Esophagus squamous epithelium (tissue), 5 donors: Measurements from ENCODE around the gene HMCES. TPM values are rescaled to one million over a fixed set of nuclear protein-coding genes. Genes with fewer than 3 reads are reported as not detected.

Experiments
- DNase-seq: peaks from one replicate; lab custom pipeline; 2025; lab: John Stamatoyannopoulos, UW
- H3K27ac ChIP-seq, 4 donors: fragments of 200-600 bp; sonication (generic); one replicate each; pipeline ENCODE4 v1.5.1; 2016 to 2019; ENCODE audit warnings: mild to moderate bottlenecking in 1 of 4
- H3K27me3 ChIP-seq, 4 donors: fragments of 200-600 bp; sonication (generic); 1 replicate in 3 of 4; 2 replicates in 1 of 4; pipeline versions ENCODE4 v1.5.1 to v1.6.0; 2017 to 2021; ENCODE audit warnings: antibody characterized with exemption in 1 of 4
- H3K36me3 ChIP-seq, 3 donors: fragments of 200-600 bp; sonication (generic); one replicate each; pipeline ENCODE4 v1.5.1; 2016 to 2019
- H3K4me1 ChIP-seq, 3 donors: fragments of 200-600 bp; sonication (generic); one replicate each; pipeline ENCODE4 v1.5.1; 2017 to 2019
- H3K4me3 ChIP-seq, 4 donors: fragments of 200-600 bp; sonication (generic); 1 replicate in 3 of 4; 2 replicates in 1 of 4; pipeline ENCODE4 v1.5.1; 2016 to 2019; ENCODE audit warnings: mild to moderate bottlenecking in 2 of 4, moderate library complexity in 1 of 4
- H3K9me3 ChIP-seq, 3 donors: fragments of 200-600 bp; sonication (generic); one replicate each; pipeline ENCODE4 v1.5.1; 2016 to 2019
- POLR2A ChIP-seq, 4 donors: fragments of 450-650 bp; IDR thresholded peaks; one replicate each; pipeline ENCODE4 v1.6.1; 2017; ENCODE audit warnings: antibody characterized with exemption in 4 of 4, mild to moderate bottlenecking in 4 of 4, moderate library complexity in 3 of 4
- WGBS, 2 donors: methylation state at CpG; one replicate each; pipeline ENCODE4 v1.1.5; 2018; 5-methylcytosine and 5-hydroxymethylcytosine counted together
- intact Hi-C: fragments of 100-400 bp; cut with DNase I; formaldehyde crosslinking; loops from one replicate; pipeline ENCODE4 v1.15.0; 2022
- small RNA-seq, 4 donors: library from RNA; depleted of rRNA; stranded (forward); fragments of <200 nt; gene quantifications; one replicate each; pipeline ENCODE3, GENCODE V24; 2016
- total RNA-seq, 4 donors: library from RNA; depleted of rRNA; stranded (reverse); fragments of >200 nt; gene quantifications; one replicate each; pipeline ENCODE4 v1.1.0, GENCODE V29; 2016
- TF ChIP-seq, protein P1 (sequence below), 6 experiments: fragments of 450-650 bp in 4 of 6; fragments of 200-600 bp in 2 of 6; sonication (generic) in 2 of 6; IDR thresholded peaks; one replicate each; pipeline ENCODE4 v1.5.1; 2016 to 2019; ENCODE audit warnings: antibody characterized with exemption in 6 of 6, mild to moderate bottlenecking in 4 of 6, moderate library complexity in 4 of 6
- donor health status: DM: yes; HTN: yes; CAD: no.

HMCES gene
- total RNA-seq, 4 donors from 2014 or later = 24.2 to 32.7 (median 29.7) TPM

DNA sequence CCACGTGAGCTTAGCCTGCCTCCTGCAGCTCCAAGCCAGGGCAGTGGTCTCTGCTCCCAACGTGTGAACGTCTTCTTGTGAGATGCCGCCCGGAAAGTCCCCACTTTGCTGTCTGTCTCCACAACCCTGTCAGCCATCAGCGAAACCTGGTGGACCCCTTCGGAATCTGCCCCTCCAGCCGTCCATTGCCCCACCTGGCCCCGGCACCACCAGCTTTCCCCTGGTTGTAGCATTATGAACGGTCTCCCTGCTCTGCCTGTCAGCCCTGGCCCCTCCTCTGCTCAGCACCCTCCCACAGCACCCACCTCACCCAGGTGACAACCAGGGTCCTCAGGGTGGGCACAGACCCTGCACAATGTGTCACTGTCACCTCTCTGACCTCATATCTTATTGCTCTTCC is 71.1 kb downstream of the HMCES start:
- Histone ChIP-seq H3K27ac (peak overlapping the region in 2 of 4 donors; percentile 48 to 53), H3K27me3 (peaks cover 0 to 9% (median 0%) of the 10 kb centered on the region in 4 donors), H3K4me1 (peaks cover 0 to 30% (median 0%) of the 10 kb centered on the region in 3 donors), H3K4me3 (no peak overlapping the region), H3K9me3 (no peaks in the 10 kb centered on the region), H3K36me3 (no peaks in the 10 kb centered on the region)
- intact Hi-C loops = no loop called here
- WGBS, 2 donors = 86 to 90% methylated on average over 1 to 3 of the region's 10 CpGs
- no peak for DNase-seq
- TF ChIP-seq POLR2A (IDR thresholded peaks at IDR 0.05) = no peak
- TF ChIP-seq, protein P1, sequence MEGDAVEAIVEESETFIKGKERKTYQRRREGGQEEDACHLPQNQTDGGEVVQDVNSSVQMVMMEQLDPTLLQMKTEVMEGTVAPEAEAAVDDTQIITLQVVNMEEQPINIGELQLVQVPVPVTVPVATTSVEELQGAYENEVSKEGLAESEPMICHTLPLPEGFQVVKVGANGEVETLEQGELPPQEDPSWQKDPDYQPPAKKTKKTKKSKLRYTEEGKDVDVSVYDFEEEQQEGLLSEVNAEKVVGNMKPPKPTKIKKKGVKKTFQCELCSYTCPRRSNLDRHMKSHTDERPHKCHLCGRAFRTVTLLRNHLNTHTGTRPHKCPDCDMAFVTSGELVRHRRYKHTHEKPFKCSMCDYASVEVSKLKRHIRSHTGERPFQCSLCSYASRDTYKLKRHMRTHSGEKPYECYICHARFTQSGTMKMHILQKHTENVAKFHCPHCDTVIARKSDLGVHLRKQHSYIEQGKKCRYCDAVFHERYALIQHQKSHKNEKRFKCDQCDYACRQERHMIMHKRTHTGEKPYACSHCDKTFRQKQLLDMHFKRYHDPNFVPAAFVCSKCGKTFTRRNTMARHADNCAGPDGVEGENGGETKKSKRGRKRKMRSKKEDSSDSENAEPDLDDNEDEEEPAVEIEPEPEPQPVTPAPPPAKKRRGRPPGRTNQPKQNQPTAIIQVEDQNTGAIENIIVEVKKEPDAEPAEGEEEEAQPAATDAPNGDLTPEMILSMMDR (IDR thresholded peaks at IDR 0.05) = no peak

DNA sequence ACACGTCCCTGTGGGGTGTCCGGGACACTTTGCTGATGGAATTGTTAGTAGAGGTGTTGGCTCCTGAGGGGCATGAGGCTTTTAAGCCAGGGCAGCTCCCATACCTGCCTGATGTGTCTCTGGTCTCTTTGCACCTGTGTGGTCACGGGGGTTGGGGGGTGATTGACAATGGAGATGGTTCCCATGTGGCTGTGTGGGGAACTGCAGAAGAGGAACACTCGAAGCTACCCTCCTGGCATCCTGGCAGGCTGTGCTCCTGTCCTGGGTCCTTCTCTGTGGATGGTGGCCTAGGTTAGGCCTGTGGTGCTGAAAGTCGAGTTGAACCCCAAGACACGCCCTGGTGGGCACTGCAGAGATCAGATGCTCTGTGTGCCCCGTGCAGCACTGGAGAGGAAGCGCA is 73.4 kb downstream of the HMCES start:
- TF ChIP-seq POLR2A (IDR thresholded peaks at IDR 0.05) = no peak
- TF ChIP-seq, protein P1 (IDR thresholded peaks at IDR 0.05) = peak in 1 of 6 experiments; percentile 35
- 86% methylated on average over 6 of the region's 8 CpGs for WGBS, 2 donors

DNA sequence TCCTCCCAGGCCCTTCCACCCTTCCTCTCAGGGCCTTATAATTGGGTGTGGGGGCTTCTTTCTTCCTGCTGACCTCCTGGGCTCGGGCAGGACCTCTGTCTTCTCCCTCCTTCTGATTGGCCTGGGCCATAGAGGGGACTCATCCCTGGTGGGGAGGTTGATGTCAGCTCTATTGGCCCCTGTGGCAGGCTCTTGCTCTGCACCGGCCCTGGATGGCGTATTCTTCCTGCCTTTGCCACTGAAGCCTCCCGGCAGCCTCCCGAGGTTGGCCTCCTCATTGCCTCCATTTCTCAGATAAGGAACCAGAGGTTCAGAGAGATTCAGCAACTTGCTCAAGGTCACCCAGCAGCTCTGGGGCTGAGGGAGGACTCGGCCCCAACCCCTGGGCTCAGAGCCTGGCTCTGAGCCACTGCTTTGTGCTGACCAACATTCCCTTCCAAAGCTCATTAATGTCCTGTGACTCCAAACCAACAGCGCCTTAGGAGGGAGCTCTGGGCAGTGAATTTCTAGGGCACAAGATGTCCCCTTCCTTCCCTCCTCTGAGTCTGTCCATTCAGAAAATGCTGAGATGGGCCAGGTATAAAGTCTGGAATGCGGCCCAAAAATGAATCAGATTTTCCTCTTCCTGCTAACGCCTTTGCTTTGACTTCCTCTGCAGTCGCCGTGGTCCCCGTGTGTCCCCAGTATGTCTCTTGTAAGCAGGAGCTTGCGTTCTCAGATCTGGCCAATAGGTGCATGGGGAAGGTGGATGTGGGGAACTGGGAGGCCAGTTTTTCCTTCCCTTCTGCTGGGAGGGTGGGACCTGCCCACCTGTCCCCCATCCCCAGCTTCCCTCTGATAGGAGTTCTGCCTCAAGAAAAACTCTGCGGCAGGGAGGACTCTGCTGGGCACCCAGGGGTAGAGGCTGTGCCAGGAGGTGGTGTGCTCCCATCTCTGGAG is 74.2 kb downstream of the HMCES start:
- peak overlapping the region in 3 of 4 donors; percentile 34 to 62 (median 37) for H3K27ac ChIP-seq

More for the DNA sequence above, 73.4 kb downstream of the HMCES start:
- Histone ChIP-seq H3K9me3 (no peaks in the 10 kb centered on the region), H3K4me3 (no peak overlapping the region), H3K27me3 (no peaks in the 10 kb centered on the region), H3K27ac (no peak overlapping the region), H3K4me1 (peaks cover 0 to 25% (median 0%) of the 10 kb centered on the region in 3 donors), H3K36me3 (no peaks in the 10 kb centered on the region)
- DNase-seq = no peak
- intact Hi-C loops = no loop called here

DNA sequence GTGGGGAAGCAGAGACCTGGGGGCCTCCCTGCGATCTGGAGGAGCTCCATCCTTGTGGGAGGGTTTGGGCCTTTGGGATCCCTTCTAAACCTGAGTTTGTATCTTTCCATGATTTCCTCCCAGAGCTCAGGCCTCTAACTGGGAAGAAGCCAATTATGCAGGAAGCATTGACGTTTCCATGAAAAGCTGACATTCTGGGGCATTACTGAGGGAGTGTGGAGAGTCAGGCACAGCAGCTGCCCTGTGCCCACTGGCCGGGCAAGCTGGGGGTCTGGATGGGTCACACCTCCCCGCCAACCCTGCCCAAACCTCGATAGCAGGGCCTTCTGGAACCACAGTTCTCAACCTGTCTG is 74.9 kb downstream of the HMCES start:
- Histone ChIP-seq H3K9me3 (no peaks in the 10 kb centered on the region), H3K27ac (peak overlapping the region in 3 of 4 donors; percentile 13 to 62 (median 37)), H3K4me3 (no peak overlapping the region), H3K4me1 (peaks cover 0 to 27% (median 0%) of the 10 kb centered on the region in 3 donors), H3K36me3 (no peaks in the 10 kb centered on the region), H3K27me3 (no peaks in the 10 kb centered on the region)
- no peak for DNase-seq
- WGBS, 2 donors = 51 to 70% methylated on average over 3 of the region's 5 CpGs
- TF ChIP-seq POLR2A (IDR thresholded peaks at IDR 0.05) = no peak
- TF ChIP-seq, protein P1 (IDR thresholded peaks at IDR 0.05) = no peak
- intact Hi-C loops = no loop called here

More for the DNA sequence above, 74.2 kb downstream of the HMCES start:
- H3K36me3 ChIP-seq = no peaks in the 10 kb centered on the region
- TF ChIP-seq, protein P1 (IDR thresholded peaks at IDR 0.05) = peak in 1 of 6 experiments; percentile 9
- TF ChIP-seq POLR2A (IDR thresholded peaks at IDR 0.05) = no peak
- peaks cover 0 to 20% (median 0%) of the 10 kb centered on the region in 3 donors for H3K4me1 ChIP-seq
- H3K4me3 ChIP-seq = no peak overlapping the region
- 48 to 50% methylated on average over 6 to 9 of the region's 14 CpGs for WGBS, 2 donors
- DNase-seq = no peak
- H3K9me3 ChIP-seq = no peaks in the 10 kb centered on the region
- H3K27me3 ChIP-seq = no peaks in the 10 kb centered on the region
- intact Hi-C loops = no loop called here

Small RNA genes lying within 50 kb of the gene (small RNA-seq; reads per million reads assigned to genes)
- 0 reads per million in 4 donors for gene MIR6826

Other genes starting within 250 kb of the HMCES start
- not detected for gene GP9, start 218.1 kb upstream of the HMCES start, total RNA-seq
- 10 to 100 TPM in 1 of 4 donors, 1 to 10 TPM in 3; 4.6 to 11.1 (median 7.9) TPM for gene RAB43, start 157.1 kb upstream of the HMCES start, total RNA-seq
- 10 to 100 TPM in 3 of 4 donors, 1 to 10 TPM in 1; 6.0 to 26.3 (median 19.6) TPM for gene ISY1, start 117.8 kb upstream of the HMCES start, total RNA-seq
- 100 to 1,000 TPM; 209 to 435 (median 293) TPM for gene CNBP, start 95.0 kb upstream of the HMCES start, total RNA-seq
- gene COPG1, start 29.3 kb upstream of the HMCES start, total RNA-seq = 100 to 1,000 TPM in 2 of 4 donors, 10 to 100 TPM in 2; 68.3 to 121 (median 104) TPM
- under 1 TPM in 1 of 4 donors, not detected in 3; under 0.01 TPM for gene EFCAB12, start 149.8 kb downstream of the HMCES start, total RNA-seq
- gene MBD4, start 161.1 kb downstream of the HMCES start, total RNA-seq = 10 to 100 TPM; 10.9 to 21.5 (median 17.6) TPM
- gene IFT122, start 161.4 kb downstream of the HMCES start, total RNA-seq = 10 to 100 TPM in 2 of 4 donors, 1 to 10 TPM in 2; 6.0 to 26.5 (median 11.5) TPM
- not detected for gene RHO, start 249.8 kb downstream of the HMCES start, total RNA-seq